AG08396 (cell line): Measurements from ENCODE around the gene DHRSX.
"Not testable (repeated sequence)": the region's sequence is repeated elsewhere in the genome, so short reads cannot be mapped to it uniquely, and the experiment has no call there.

Source experiments
- DNase-seq: peaks from one replicate; pipeline ENCODE4 v3.0.0; 2012; ENCODE audit warnings: low spot score, mixed read lengths

The DHRSX gene

DNA sequence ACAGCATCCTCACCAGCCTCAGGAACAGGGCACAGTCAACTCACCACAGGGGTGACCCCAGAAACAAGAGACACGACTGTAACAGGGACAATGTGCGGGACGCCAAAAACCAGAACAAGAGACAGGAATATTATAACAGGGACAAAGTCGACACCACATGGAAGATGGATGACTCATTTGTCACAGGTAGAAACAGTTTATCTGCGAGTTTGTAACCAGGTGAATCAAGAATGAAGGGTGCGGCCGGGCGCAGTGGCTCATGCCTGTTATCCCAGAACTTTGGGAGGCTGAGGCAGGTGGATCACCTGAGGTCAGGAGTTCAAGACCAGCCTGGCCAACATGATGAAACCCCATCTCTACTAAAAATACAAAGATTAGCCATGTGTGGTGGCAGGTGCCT, 44.7 kb downstream of the DHRSX start:
- DNase-seq, result not testable (repeated sequence)

DNA sequence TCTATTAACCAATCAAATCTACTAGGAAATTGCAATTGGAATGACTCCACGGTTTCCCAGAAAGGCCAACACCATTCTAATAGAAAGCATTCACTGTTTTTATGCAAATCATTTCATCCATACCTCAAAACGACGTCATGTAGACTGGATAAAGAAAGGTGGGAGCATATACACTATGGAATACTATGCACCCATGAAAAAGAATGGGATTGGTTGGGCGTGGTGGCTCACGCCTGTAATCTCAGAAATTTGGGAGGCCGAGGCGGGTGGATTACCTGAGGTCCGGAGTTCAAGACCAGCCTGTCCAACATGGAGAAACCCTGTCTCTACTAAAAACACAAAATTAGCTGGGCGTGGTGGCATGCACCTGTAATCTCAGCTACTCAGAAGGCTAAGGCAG, 46.2 kb downstream of the DHRSX start:
- not testable (repeated sequence) for DNase-seq

DNA sequence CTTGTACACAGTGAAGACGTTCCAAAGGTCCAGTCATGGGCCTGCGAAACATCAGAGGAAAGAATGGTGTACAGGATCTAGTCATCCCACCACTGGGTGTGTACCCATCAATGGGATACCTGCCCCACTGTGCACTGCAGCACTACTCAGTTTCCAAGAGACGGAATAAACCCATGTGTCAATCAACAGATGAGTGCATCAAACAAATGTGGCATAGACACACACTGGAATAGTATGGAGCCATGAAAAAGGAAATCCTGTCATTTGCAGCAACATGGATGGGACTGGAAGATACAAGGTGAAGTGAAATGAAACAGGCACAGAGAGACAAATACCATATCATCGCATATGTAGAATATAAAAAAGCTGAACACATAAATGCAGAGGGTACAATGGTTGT, 48.0 kb downstream of the DHRSX start:
- DNase-seq, result no peak

DNA sequence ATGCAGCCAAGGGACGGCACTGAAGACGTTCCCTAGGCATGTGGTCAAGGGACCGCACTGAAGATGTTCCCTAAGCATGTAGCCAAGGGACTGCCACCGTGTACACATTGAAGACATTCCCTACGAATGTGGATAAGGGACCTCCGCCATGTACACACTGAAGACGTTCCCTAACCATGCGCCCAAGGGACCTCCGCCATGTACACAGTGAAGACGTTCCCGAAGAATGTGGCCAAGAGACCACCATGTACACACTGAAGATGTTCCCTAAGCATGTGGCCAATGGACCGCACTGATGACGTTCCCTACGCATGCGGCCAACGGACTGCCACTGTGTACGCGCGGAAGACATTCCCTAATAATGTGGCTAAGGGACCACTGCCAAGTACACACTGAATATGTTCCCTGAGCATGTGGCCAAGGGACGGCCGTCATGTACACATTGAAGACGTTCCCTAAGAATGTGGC, 48.4 kb downstream of the DHRSX start:
- no peak for DNase-seq

DNA sequence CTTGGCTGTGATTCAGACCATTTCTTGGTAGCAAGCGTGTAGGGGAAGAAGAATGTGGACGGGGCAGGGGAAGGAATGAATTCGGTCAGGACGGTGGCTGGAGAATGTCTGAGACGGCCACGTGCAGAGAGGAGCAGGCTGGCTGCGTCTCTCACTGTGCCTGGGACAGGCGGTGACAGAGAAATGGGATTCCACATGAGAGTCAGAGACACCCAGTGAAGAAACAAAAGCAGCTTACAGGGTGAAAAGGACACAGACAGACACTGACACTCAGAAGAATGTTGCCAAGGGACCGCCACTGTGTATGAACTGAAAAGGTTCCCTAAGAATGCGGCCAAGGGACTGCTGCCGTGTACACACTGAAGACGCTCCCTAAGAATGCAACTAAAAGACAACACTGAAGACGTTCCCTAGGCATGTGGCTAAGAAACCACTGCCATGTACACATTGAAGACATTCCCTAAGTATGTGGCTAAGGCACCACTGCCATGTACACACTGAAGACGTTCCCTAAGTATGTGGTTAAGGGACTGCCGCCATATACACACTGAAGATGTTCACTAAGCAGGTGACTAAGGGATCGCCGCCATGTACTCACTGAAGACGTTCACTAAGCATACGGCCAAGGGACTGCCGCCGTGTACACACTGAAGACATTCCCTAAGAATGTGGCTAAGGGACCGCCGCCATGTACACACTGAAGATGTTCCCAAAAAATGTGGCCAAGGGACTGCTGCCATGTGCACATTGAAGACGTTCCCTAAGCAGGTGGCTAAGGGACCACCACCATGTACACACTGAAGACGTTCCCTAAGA, 49.1 kb downstream of the DHRSX start:
- peak; percentile 11 for DNase-seq

DNA sequence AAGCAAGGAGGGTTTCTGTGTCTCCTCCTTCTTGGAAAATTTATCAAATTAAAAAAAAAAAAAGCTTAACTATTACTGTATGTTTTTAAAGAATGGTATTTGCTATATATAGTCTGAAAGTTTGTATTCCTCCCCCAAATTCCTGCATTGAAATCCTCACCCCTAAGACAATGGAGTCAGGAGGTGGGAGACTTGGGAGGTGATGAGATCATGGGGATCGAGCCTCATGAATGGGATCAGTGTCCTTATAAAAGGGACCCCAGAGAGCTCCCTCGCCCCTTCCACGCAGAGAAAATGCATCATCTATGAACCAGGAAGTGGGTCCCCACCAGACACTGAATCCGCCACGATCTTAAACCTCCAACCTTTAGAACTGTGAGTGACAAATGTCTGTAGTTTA, 50.1 kb downstream of the DHRSX start:
- DNase-seq, result no peak

DNA sequence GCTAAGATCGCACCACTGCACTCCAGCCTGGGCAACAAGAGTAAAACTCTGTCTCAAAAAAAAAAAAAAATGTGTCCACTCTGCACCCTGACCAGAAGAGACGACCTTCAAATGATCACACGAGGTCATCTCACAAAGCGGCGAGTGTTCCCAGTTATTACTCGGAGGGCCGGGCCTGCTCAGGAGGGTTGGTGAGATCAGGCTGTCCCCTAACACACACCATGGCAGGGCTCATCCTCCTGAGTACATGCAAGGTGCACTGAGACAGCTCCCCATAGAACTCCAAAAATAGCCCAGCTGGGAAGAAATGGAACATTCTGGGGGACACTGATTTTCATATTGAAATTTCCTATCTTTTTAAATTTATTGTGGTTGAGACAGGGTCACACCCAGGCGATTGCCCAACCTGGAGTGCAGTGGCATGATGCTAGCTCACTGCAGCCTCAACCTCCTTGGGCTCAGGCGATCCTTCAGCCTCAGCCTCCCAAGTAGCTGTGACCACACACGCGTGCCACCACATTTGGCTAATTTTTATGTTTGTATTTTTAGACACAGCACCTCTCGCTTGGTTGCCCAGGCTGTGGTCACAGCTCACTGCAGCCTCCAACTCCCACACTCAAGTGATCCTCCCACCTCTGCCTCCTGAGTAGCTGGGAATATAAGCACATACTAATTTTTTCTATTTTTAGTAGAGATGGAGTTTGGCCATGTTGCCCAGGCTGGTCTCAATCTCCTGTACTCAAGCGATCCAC, 51.5 kb downstream of the DHRSX start:
- DNase-seq, result no peak

DNA sequence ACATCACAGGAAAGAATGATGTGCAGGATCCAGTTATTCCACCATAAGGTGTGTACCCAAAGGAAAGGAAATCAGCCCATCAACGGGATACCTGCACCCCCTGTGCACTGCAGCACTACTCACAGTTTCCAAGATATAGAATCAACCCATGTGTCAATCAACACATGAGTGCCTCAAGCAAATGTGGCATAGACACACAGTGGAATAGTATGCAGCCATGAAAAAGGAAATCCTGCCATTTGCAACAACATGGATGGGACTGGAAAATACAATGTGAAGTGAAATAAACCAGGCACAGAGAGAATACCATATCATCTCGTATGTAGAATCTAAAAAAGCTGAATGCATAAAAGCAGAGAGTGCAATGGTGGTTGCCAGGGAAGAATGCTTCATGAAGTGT, 53.3 kb downstream of the DHRSX start:
- no peak for DNase-seq

DNA sequence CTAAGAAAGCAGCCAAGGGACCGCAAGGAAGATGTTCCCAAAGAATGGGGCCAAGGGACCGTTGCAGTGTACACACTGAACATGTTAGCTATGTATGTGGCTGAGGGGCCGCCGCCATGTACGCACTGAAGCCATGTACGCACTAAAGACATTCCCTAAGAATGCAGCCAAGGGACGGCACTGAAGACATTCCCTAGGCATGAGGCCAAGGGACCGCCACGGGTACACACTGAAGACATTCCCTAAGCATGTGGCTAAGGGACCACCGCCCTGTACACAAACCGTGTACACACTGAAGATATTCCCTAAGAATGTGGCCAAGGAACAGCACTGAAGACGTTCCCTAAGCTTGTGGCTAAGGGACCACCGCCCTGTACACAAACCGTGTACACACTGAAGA, 54.0 kb downstream of the DHRSX start:
- no peak for DNase-seq

DNA sequence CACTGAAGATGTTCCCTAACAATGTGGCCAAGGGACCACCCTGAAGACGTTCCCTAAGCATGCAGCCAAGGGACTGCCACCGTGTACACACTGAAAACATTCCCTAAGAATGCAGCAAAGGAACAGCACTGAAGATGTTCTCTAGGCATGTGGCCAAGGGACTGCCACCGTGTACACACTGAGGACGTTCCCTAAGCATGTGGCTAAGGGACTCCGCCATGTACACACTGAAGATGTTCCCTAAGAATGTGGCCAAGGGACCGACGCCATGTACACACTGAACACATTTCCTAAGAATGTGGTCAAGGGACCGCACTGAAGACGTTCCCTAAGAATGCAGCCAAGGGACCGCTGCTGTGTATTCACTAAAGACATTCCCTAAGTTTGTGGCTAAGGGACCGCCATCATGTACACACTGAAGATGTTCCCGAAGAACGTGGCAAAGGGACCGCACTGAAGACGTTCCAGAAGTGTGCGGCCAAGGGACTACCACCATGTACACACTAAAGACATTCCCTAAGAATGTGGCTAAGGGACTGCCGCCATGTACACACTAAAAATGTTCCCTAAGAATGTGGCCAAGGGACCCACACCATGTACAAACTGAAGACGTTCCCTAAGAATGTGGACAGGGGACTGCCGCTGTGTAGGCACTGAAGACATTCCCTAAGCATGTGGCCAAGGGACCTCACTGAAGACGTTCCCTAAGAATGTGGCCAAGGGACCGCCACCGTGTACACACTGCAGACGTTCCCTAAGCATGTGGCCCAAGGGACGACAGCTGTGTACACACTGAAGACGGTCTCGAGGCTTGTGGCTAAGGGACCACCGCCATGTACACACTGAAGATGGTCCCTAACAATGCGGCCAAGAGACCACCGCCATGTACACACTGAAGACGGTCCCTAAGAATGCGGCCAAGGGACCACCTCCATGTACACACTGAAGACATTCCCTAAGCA, 54.8 kb downstream of the DHRSX start:
- DNase-seq, result no peak

DNA sequence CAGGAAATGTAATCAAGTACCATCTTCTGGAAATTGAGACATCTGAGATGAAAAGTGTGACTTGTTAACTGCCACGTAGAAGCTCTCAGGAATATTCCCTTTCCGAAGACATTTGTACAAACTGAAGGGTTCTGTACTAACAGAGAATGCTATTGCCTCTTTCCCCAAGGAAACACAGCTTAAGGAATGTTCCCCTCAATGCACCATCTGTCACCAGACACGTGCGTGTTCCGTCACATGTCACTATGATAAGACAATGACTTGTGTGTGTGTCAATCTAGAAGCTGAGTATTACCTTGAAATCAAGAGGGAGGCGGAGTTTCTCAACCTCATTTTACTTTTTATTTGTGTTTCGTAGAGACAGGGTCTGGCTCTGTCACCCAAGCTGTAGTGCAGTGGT, 58.1 kb downstream of the DHRSX start:
- no peak for DNase-seq

DNA sequence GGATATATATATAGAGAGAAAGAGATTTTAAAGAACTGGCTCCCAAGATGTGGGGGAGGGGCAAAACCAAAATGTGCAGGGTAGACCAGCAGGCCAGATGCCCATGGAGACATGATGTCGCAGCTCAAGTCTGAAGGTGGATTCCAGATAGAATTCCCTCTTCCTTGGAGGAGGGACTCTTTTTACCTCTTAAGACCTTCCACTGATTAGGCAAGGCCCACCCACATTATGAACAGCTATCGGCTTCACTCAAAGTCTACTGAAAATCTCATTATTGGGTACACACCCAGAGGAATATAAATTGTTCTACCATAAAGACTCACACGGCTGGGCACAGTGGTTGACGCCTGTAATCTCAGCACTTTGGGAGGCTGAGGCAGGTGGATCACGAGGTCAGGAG, 59.3 kb downstream of the DHRSX start:
- no peak for DNase-seq

DNA sequence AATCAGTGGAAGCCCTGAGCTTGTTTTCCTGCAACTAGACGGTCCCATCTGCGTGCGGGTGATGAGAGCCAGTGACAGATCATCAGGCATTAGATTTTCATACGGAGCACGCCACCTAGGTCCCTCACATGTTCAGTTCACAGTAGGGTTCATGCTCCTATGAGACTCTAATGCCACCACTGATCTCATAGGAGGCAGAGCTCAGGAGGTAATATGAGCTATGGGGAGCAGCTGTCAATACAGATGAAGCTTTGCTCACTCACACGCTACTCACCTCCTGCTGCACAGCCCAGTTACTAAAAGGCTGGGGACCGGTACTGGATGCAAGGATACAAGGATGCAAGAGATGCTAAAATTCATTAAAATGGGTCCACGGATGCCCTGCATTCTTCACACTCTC, 61.2 kb downstream of the DHRSX start:
- DNase-seq, result no peak

DNA sequence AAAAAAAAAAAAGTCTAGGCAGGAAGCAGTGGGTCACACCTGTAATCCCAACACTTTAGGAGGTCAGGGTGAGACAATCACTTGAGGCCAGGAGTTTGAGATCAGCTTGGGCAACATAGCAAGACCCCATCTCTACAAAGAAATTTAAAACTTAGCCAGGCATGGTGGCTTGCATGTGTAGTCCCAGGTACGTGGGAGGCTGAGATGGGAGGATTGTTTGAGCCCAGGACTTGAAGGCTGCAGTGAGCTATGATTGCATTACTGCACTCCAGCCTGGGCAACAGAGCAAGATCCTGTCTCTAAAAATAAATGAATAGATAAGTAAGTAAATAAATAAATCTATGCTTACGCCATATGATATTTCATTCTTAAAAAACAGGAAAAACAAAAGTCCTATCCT, 65.3 kb downstream of the DHRSX start:
- DNase-seq, result no peak

DNA sequence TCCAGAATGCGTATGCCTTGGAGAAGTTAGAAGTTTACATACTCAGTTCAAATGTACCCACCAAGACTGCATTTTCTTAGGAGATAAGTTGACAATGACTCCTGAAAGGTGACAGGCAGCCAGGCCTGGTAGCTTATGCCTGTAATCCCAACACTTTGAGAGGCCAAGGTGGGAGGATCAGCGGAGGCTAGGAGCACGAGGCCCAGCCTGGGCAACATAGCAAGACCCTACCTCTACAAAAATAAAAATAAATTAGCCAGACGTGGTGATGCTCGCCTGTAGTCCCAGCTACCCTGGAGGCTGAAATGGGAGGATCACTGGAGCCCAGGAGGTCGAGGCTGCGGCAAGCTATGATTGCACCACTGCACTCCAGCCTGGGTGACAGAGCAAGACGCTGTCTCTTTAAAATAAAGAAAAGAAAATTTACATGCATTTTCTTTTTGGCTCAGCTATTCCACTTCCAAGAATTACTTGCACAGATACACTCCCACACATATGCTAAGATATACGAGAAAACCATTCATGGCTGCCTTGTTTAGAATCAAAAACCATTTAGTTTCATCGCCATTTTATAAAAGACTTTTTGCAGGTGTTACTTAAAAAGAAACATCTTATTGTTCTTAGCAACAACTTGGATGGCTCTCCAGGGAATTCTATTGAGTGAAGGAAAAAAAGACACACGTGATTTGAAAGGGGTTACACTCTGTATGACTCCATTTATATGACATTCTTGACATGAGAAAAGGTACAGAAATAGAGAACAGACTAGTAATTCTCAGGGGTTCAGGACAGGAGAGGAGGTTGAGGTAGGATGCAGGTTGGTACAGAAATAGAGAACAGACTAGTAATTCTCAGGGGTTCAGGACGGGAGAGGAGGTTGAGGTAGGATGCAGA, 66.3 kb downstream of the DHRSX start:
- DNase-seq, result no peak

DNA sequence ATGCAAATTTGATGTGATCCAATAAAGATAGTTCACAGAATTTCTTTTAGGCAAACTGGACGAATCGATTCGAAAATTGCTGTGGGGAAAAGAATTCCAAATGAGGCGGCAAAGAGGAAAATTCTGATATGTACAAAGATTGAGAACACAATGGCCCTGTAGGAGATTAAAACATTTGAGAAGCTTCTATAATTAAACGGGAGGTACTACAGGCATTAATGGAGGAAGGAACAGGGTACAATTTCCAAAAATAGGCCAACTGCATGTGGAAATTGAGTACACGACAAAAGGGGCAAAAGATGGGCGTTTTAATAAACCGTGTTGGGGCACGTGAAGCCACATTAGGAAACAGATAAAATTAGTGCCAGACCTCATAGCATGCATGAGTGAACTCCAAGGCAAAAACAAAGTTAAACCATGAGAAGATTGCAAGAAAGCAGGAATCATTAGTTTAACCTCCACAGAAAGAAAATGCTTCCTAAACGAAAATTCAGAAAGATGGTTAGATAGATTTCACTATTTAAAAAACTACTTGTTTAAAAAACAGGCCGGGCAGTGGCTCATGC, 68.4 kb downstream of the DHRSX start:
- DNase-seq, result no peak

DNA sequence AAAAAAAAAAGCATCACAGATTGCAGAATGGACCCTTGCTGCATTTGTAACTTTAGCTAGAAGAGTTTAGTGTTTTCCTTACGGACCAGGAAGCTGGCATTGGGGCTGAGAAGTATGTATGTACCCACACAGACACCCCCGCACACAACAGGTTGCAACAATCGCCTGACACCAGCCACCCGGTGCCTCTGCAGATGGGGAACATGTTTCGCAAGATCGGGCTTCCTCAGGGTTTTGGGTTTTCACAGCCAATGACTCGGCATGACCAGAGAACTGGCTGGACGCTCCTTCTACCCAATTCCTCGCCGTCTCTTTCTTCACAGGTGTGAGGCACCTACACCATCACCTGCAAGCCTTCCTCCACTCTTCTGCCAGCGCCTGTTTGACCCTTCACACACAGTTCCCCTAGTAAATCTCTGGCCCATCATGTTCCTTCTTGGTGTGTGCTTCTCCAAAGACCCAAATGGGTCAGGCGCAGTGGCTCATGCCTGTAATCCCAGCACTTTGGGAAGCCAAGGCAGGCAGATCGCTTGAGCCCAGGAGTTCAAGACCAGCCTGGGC, 70.4 kb downstream of the DHRSX start:
- DNase-seq, result no peak

DNA sequence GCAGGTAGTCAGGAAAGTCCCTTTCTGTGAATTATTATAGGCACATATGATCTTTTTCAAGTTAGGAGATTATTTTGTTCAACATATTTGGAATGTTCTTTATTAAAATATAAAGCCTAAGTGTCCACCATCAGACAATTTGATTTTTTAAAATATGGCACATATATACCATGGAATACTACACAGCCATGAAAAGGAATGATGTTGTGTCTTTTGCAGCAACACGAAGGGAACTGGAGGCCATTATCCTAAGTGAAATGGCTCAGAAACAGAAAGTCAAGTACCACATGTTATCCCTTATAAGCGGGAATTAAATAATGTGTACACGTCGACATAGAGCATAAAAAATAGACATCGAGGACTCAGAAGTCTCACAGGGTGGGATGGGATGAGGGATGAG, 73.0 kb downstream of the DHRSX start:
- DNase-seq, result no peak

DNA sequence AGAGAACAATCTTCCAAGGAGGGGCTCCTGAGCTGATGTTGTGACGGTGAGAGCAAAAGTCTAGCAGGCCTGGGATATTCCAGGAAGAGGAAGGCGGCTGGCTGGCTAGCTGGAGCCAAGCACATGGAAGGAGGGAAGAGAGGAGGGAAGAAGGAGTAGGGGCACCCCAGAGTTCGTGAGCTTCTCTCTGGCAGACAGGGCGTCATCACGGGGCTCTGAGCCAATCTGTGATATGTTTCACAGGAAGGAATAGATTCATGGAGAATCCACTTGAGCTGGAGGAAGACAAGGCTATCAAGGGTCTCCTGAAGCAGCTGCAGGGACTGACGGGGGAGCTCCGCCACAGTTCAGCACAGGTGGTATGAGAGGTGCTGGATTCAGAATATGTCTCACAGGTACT, 73.6 kb downstream of the DHRSX start:
- DNase-seq, result no peak

DNA sequence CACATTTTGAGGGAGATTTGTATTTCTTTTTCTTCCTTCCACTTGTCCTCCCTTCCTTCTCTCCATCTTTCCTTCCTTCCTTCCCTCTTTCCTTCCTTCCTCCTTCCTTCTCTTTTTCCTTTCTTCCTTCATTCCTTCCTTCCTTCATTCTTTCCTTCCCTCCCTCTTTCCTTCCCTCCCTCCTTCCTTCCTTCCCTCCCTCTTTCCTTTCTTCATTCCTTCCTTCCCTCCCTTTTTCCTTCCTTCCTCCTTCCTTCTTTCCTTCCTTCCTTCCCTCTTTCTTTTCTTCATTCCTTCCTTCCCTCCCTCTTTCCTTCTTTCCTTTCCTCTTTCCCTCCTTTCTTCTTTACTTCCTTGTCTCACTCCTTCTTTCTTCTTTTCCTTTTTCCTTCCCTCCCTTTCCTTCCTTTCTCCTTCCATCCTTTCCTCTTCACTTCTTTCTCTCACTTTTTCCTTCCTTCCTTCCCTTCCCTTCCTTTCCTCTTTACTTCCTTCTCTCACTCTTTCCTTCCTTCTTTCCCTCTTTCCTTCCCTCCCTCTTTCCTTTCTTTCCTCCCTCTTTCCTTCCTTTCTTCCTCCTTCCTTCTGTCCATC, 74.4 kb downstream of the DHRSX start:
- no peak for DNase-seq
